Inferior parietal cortex (tissue), 1 donor: ENCODE measurements around the gene IRF8.
"Not testable (repeated sequence)": the region's sequence is repeated elsewhere in the genome, so short reads cannot be mapped to it uniquely, and the experiment has no call there.

Experiments used
- DNase-seq: peaks from one replicate; pipeline ENCODE4 v3.0.0-alpha.2; 2016; ENCODE audit errors: extremely low spot score

IRF8 gene

DNA sequence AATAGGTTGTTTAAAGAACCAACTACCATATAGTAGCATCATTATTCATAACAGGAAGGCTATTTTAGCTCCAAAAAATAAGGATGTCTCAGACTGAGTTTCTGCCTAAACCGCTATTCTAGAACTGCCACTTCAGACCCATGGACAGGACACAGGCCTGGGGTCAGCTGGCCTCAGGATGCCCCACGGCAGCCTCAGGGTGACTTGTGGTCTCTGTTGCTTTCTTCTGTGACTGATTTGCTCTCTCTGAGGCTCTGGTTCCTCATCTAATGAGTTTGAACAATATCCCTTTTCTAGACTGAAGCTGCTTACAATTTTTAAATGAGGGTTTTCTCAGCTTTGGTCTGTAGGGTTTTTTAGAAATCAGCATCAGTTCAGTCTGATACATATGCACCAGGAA lies 31.8 kb upstream of the IRF8 start:
- no peak for DNase-seq

- DNase-seq = no peak
These were observed 30.5 kb upstream of the IRF8 start for GRCh38 chr16:85868495-85868894.

DNA sequence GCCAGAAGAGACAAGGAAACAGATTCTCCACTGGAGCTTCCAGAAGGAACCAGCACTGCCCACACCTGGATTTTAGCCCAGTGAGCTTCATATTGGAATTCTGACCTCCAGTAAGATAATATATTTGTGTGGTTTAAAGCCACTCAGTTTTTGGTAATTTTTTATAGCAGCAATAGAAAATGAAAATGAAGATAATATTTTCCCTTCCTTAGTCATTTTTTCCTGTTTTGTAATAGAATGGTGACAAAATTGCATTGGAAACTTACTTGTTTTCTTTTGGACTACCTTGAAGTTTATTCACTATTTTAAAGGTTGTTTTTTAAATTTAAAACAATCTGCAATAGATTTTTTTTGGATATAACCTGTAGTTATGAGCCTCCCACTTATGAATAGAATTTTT lies 29.8 kb upstream of the IRF8 start:
- no peak for DNase-seq

DNA sequence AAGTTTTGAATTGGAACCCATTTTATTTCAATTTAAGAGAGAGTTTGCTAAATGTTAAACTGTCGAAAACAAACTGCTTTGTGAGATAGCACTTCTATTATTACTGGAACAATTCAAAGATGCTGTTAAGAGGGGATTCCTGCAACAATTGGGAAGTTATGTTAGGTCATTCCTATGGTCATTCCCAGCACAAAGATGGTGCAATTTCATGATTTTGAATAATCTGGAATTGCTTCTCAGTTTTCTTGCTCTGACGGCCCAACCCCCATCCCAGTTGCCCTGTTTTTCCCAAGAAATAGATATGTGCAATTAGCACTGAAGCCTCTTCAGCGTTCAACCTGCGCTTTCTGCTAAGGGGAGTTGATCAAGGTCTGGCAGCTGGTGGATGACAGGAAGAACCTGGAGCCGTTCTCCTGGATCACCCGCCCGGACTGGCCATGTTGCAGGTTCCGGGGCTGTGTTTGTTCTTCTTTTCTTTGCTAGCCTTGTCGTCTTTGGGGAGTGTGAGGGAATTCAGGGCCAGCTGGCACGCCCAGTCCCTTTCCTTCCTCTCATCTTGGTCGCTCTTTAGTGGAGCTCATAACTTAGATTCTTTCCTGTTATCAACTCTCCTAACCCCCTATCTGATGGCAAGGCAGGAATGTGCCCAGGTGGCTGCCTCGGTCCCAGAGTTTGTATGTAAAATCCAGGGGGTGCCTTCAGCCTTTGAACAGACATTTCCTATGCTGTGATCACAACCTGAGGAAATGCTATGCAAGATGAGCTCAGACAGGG lies 29.0 kb upstream of the IRF8 start:
- no peak for DNase-seq

DNA sequence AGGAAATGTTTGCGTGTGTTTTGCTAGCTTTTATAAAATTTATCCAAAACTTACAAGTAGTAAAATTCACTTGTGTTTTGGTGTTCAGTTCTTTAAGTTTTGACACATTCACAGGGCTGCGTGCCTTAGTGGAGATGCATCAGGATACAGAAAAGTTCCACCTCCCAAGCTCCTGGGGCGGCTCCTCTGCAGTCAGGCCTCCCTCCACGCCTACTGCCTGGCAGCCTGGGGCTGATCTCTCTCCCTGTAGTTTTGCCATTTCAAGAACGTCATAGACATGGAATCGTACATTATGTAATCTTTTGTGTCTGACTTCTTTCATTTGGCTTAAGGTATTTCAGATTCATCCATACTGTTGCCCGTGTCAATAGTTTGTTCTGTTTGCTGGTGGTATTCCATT lies 27.2 kb upstream of the IRF8 start:
- DNase-seq = no peak

DNA sequence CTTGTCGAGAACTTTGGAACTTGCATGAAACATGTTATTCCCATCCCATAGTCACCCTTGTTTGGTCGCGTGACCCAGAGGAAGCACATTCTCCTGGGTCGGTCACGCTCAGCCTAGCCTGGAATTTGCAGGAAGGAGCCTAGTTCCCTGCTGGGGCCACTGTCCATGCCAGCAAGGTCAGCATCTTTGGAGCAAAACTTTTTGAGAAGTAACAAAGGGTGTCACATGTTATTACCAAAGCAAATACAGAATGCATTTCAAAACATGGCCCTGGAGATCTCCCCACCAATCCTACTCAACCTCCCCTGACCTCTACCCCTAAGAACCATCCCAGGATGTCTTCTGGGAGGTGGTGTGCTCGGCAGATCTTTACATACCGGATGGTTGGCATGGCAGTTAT lies 26.2 kb upstream of the IRF8 start:
- DNase-seq = no peak

- no peak for DNase-seq
These were observed 25.8 kb upstream of the IRF8 start for GRCh38 chr16:85873153-85873552.

- not testable (repeated sequence) for DNase-seq
These were observed 24.9 kb upstream of the IRF8 start for GRCh38 chr16:85874031-85874430.

- DNase-seq = no peak
These were observed 20.6 kb upstream of the IRF8 start for GRCh38 chr16:85878407-85878806.

DNA sequence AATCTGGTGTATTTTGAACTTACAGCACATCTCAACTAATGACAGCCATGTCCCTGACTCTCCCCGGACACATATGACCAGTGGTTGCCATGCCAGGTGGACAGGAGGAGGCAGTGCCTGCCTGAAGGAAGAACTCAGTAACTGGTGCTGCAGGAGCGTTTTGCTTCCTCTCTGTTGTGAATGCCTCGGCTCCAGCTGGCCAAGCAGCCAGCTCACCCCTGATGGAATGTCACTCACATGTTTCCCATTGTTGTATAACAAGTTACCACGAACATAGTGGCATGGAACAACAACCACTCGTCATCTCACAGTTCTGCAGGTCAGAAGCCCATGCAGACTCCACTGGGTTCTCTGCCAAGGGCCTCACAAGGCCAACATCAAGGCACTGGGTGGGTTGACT lies 20.1 kb upstream of the IRF8 start:
- no peak for DNase-seq

DNA sequence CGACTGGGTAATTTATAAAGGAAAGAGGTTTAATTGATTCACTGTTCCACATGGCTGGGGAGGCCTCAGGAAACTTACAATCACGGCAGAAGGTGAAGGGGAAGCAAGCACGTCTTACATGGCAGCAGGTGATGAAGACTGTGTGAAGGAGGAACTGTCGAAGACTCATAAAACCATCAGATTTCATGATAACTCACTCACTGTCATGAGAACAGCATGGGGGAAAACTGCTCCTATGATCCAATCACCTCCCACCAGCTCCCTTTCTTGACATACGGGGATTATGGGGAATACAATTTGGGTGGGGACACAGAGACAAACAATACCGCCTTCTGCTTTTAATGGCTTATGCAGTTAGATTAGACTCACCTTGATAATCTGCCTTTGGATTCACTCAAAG lies 19.4 kb upstream of the IRF8 start:
- no peak for DNase-seq

DNA sequence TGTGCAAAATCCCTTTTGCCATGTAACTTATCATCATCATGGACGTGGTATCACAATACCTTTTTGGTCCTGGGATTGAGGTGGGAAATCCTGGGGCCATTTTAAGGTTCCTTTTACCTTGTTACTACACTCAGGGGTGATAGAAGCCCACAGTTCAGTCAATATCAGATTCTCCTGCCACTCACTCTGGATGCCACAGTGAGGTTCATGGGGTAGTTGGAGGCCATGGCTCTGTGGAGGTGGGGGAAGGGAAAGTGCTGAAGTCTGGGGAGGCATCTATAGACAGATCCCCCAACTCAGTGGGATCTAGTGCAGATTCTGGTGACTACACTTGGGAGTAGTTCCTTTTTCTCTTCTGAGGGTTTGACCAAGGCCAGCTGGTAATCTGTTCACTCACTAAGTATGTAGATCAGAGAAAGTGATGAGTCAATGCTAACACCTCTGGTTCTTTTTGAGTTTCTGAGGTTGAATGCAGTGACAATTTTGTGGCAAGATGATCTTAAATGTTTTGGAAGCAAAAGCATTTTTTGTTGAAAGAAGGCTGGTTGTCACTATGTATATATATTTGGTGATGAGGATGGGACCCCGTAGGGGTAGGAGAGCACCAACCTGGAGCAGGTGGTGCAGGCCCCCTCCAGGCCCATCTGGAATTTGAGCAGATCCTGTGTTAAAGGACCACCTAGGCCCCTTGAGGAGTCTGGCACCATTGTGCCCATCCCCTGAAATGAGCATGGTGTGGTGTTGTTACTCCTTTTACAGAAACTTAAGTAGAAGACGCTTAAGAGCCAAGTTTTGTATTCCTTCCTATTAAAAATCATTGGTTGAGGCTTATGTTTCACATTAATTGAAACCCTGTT lies 18.8 kb upstream of the IRF8 start:
- DNase-seq = no peak

- DNase-seq = no peak
These were observed 18.1 kb upstream of the IRF8 start for GRCh38 chr16:85880861-85881260.

DNA sequence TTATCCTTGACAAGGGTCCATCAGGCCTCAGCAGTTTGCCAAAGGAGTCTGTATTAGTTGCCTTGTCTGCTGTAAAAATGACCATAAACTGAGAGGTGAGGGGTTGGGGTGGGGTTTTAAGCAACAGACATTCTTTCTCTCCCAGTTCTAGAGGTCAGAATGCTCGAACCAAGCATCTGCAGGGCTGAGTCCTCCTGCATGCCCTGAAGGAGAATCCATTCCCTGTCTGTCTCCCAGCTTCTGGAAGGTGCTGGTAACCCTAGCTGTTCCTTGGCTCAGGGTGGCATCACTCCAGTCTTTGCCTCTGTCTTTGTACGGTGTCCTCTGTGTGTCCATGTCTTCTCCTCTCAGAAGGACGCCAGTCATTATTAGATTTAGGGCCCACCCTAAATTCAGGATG lies 17.5 kb upstream of the IRF8 start:
- no peak for DNase-seq

DNA sequence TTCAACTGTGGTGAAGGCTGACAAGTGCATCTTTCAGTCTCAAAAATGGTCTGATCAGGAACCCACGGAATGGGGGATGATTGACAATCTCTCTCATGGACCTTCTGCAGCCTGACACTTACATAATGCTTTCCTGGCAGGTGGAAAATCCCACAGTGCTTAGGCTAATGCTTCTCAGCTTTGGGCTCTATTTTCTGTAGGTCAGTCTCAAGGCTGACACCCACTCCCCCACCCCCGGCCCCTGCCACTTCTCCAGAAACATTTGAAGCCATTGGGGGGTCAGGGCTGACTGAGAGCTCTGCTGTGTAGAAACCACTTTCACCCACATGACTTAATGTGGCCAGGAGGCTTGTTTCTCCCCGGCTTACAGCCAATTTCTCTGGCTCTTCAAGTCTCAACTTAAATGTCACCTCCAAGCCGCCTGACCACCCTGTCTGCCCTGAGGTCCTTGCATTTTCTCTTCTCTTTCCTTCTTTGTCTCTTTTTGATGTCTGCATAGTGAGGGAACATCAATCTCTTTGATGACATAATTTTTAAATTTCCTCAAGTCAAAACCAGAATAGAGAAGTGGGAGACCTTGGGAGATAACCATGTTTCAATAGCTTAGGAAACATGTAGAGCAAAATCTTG lies 16.7 kb upstream of the IRF8 start:
- no peak for DNase-seq

DNA sequence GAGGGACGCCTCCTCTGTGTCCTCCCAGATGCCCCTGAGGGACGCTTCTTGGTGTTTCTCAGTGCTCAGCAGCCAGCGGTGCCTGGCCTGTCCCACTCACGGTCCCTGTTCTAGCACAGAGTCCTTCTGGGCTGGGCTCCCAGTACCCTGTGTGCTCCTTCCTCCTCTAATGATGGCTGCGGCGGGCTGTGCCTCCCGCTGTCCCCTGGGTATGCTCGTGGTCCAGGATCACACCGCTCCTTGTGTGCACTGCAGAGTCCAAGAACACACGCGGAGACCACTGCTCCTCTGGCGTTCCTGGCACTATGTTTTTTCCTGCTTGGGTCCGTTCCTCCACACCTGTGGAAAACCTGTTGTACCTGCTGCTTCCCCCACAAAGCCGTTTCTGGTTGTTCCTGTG lies 15.1 kb upstream of the IRF8 start:
- DNase-seq = no peak

- no peak for DNase-seq
These were observed 14.0 kb upstream of the IRF8 start for GRCh38 chr16:85884808-85885463.

GRCh38 chr16:85885537-85885936 lies 13.4 kb upstream of the IRF8 start:
- DNase-seq = no peak

DNA sequence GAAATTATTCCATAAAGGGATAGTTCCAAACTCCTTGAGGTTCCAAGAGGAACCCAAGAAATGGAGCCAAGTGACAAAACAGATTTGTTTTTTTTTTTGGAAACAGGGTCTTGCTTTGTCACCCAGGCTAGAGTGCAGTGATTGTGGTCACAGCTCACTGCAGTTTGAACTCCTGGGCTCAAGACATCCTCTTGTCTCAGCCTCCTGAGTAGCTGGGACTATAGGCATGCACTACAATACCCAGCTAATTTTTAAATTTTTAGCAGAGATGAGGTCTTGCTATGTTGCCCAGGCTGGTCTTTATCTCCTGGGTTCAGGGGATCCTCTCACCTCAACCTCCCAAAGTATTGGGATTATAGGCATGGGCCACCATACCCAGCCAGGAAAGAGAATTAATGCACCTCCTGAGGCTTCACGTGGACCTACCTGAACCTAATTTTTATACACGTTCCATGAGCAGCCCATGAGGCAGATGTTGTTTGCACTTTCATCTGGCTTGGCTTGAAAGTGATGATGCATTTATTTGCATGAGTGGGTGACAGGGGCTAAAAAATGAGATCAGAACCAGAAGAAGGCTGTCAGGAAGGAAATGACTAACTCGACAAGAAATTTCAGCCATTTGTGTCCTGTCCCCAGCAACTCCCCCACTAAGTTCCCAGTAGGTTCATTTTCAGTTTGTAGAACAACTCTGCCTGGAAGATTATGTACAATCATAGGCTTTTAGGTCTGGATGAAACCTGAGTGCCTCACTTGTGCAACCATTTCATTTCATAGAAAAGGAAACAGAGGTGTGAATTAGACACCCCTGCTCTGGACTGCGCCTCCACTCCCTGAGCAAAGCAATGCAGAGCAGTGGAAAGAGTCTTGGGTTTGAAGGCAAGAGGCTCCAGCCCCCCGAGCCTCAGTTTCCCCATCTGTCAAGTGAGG lies 10.3 kb upstream of the IRF8 start:
- no peak for DNase-seq

DNA sequence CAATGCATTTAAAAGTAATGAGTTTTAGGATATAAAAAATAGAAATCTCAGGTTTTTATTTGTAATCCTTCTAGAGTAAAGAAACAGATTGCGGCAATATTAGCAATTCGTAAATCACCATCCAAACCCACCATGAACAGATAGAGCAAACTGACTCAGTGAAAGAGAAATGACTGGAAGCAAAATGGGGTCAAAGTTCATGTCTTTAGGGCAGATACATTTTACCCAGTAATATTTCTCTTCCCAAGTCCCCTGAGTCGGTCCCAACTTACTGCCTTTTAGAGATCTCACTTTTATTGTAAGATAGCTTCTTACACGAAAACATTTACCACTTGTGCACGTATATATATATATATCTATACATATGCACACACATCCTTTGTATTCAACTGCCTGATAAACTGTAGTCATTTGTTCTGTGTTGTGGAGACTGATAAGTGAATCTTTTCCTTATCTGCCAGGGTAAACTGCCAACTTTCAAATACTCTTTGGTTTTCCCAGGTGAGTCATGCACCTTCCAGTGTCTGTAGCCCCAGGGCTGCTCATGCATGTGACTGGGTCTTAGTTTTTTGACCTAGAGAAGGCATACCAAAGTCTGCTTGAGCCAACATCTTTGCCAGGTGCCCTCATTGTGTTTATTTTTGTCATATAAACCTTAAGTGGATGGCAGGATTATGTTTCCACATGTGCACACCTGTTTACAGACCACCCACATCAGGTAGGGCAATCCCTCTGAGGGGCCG lies 7.8 kb upstream of the IRF8 start:
- DNase-seq = no peak
